HG03097 (cell line): Measurements from ENCODE around the gene MCCC2.
"Not testable (repeated sequence)": the region's sequence is repeated elsewhere in the genome, so short reads cannot be mapped to it uniquely, and the experiment has no call there.

Experiments
- ATAC-seq: cut with Tn5 transposase; IDR thresholded peaks from one replicate; pipeline ENCODE4 v1.9.1; 2021; ENCODE audit not compliant: unreplicated experiment, low FRiP score

Gene MCCC2

DNA sequence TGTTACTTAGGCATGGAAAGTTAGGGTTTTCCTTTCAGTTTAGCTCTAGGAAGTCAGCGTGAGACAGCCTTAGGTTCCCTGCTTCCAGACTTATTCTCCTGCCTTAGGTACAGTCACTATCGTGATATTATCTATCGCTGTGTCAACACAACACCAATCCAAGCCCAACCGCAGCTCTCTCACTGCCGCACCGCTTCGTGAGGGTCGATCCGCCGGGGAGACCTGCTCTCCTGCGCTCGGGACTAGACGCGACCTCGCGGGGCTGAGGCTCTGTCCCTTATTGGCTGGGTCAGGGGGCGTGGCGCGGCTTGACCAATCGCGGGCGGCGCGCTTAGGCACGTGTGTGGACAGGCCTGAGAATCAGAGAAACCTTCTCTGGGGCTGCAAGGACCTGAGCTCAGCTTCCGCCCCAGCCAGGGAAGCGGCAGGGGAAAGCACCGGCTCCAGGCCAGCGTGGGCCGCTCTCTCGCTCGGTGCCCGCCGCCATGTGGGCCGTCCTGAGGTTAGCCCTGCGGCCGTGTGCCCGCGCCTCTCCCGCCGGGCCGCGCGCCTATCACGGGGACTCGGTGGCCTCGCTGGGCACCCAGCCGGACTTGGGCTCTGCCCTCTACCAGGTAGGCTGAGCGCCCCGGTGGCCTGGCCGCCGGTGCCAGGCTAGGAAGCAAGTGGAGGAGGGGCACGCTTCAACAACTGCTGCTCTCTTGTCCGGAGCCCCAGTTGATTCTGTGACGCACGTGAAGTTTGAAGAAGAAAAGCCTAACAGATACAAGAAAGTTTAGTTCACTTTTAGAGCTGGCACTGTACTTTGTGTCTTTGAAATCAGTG lies at the start of gene MCCC2:
TSS of gene MCCC2 (plus strand) at position 400 of the 825 bp plus-strand sequence. CDS start at position 486, 86 bp downstream.
- peak; percentile 97 for ATAC-seq

DNA sequence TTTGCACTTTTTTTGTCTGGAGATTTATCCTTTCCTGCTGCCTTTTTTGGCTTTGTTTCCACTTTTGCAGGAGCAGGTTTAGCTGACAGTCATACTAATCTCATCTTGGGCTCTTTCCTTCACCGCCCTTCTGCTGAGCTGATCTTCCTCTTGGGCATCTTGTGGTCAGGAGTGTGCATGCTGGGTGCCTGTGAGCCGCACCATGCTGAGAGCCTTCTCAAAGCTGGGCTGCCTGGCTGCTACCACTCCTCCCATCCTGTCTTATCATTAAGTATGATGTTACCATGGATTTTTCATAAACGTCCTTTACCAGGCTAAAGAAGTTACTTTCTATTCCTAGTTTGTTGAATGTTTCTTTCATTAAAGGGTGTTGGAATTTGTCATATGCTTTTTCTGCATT lies 49.5 kb upstream of the MCCC2 start:
- no peak for ATAC-seq

DNA sequence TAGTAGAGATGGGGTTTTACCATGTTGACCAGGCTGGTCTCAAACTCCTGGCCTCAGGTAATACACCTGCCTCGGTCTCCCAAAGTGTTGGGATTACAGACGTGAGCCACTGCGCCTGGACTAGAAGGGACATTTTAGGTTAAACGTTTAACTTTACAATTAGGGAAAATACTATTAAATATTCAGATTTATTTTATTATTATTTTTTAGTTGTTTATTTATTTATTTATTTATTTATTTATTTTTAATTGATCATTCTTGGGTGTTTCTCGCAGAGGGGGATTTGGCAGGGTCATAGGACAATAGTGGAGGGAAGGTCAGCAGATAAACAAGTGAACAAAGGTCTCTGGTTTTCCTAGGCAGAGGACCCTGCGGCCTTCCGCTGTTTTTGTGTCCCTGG lies 36.3 kb upstream of the MCCC2 start:
- ATAC-seq: not testable (repeated sequence)

DNA sequence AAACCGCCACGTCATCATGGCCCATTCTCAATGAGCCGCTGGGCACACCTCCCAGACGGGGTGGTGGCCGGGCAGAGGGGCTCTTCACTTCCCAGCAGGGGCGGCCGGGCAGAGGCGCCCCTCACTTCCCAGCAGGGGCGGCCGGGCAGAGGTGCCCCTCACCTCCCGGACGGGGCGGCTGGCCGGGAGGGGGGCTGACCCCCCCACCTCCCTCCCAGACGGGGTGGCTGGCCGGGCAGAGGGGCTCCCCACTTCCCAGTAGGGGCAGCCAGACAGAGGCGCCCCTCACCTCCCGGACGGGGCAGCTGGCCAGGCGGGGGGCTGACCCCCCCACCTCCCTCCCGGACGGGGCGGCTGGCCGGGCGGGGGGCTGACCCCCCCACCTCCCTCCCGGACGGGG lies 35.6 kb upstream of the MCCC2 start:
- not testable (repeated sequence) for ATAC-seq

DNA sequence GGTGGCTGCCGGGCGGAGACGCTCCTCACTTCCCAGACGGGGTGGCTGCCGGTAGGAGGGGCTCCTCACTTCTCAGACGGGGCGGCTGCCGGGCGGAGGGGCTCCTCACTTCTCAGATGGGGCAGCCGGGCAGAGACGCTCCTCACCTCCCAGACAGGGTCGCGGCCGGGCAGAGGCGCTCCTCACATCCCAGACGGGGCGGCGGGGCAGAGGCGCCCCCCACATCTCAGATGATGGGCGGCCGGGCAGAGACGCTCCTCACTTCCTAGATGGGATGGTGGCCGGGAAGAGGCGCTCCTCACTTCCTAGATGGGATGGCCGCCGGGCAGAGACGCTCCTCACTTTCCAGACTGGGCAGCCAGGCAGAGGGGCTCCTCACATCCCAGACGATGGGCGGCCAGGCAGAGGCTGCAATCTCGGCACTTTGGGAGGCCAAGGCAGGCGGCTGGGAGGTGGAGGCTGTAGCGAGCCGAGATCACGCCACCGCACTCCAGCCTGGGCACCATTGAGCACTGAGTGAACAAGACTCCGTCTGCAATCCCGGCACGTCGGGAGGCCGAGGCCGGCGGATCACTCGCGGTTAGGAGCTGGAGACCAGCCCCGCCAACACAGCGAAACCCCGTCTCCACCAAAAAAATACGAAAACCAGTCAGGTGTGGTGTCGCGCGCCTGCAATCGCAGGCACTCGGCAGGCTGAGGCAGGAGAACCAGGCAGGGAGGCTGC lies 35.0 kb upstream of the MCCC2 start:
- not testable (repeated sequence) for ATAC-seq

DNA sequence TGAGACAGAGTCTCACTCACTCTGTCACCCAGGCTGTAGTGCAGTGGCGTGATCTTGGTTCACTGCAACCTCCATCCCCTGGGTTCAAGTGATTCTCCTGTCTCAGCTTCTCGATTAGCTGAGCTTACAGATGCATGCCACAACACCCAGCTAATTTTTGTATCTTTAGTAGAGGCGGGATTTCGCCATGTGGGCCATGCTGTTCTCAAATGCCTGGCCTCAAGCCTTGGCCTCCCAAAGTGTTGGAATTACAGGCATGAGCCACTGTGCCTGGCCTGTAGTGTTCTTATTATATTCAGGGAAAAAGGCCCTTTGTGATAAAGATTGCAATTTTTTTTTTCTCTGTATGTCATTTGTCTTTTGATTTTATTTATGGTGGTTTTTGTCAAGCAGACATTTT lies 24.0 kb upstream of the MCCC2 start:
- no peak for ATAC-seq

DNA sequence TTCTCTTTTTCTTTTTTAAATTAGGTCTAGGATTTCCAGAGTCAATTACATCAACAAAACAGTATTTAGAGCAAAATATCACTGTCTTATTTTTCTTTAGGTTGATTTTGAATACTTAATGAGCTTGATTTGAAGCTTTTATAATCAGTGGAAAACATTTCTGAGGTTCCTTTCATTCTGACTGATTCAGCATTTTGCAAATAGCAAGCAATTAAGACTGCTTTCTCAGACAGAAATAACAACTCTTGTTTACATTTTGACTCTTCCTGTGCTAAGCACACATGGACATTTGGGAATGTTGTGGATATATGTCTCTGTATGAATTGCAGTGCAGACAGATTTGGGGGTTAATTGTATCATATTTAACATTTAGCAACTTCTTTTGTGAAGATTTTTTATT lies 22.2 kb upstream of the MCCC2 start:
- no peak for ATAC-seq

DNA sequence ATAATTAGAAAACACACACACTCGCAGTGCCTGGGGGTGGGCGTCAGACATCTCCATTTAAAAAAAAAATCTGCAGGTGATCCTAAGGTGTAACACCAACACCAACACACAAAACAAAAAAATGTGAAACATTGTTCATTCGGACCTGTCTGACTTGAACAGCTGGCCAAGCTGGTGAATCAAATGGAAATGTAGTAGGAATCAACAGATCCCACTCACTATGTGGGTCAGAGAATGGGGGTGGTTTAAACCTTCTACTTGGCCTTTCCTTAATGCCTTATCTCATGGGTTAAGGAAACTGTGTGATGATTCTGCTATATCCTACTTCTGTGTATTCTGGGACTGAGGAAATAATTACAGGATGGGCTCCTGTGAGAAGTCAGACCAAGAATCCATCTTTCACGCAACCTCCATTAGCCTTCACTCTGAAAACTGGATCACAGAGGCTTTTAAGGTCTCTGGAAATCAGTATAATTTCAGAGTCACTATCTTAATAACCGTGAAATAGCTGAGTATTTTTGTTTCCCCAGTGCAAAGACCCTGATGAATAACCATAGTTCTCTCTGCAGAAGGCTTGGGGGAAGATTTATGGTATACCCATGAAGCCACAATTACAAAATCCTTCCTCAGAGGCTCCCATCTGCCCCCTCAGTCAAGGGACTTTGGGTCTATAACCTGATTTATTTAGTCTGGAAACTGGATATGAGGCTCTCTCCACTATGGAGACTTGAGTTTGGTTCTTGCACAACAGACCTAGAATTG lies 17.2 kb upstream of the MCCC2 start:
- ATAC-seq: no peak

DNA sequence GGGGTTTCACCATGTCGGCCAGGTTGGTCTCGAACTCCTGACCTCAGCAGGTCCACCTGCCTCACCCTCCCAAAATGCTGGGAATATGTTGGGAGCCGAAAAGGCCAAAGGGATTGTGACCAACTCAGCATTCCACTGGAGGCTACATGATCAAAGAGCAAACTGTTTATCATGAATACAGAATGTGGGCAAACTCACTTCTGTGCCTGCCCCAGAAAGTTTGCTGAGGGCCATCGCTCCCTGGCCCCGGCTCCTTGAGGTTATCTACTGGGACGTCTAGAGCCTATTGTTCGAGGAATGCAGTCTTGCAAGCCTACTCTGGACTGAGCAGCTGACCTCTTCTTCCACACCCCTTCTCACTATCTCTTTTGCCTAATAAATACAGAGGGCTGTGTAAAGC lies 15.3 kb upstream of the MCCC2 start:
- ATAC-seq: not testable (repeated sequence)

DNA sequence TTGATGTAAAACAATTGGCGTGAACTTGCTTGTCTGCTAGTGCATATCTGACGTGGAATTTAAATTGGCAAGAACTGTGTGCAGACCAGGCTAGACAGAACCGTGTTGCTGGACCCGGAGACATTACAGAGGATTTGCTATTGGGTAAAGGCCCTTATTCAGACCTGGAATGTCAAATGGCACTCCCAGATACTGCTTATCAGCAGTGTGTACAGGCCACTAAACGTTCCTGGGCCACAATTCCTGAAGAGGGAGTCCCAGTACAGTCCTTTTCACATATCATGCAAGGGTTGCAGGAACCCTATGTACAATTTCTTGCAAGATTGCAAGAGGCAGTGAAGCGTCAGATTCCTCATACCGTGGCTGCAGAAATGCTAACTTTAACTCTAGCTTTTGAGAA lies 13.5 kb upstream of the MCCC2 start:
- ATAC-seq: no peak

DNA sequence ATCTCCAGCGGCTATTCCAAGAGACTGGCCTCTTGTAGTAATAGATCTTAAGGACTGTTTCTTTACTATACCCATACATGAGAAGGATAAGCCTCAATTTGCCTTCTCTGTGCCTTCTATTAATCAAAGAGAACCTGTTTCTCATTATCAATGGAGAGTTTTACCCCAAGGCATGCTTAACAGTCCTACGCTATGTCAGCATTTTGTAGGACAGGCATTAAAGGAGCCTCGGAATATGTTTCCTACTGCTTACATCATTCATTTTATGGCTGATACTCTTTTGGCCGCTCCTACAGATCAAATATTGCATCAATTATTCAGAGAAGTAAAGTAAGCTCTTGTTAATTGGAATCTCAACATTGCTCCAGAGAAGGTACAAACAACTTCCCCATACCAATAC lies 11.6 kb upstream of the MCCC2 start:
- ATAC-seq: not testable (repeated sequence)

DNA sequence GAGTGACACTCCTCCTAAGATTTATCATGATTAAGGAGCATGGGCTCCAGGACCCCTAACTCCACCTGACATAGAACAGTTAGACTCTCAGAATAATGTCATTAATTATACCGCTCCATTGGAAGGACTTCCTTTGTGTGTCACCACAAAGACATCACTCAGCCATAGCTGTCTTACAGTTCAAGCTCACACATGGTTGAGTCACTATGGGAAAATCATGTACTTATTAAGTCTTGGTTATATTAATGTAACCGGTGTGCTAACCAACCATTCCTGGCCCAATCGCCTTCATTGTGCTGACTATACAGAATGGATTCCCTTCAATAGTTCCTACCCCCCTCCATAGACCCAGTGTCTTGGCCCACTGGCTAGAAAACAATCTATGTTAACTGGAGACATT lies 10.9 kb upstream of the MCCC2 start:
- no peak for ATAC-seq

DNA sequence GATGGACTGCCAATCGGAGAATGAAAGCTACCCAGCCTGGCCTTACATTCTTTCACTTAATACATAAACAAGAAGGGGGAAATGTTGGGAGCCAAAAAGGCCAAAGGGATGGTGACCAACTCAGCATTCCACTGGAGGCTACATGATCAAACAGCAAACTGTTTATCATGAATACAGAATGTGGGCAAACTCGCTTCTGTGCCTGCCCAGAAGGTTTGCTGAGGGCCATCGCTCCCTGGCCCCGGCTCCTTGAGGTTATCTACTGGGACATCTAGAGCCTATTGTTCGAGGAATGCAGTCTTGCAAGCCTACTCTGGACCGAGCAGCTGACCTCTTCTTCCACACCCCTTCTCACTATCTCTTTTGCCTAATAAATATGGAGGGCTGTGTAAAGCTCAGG lies 9.3 kb upstream of the MCCC2 start:
- ATAC-seq: not testable (repeated sequence)

DNA sequence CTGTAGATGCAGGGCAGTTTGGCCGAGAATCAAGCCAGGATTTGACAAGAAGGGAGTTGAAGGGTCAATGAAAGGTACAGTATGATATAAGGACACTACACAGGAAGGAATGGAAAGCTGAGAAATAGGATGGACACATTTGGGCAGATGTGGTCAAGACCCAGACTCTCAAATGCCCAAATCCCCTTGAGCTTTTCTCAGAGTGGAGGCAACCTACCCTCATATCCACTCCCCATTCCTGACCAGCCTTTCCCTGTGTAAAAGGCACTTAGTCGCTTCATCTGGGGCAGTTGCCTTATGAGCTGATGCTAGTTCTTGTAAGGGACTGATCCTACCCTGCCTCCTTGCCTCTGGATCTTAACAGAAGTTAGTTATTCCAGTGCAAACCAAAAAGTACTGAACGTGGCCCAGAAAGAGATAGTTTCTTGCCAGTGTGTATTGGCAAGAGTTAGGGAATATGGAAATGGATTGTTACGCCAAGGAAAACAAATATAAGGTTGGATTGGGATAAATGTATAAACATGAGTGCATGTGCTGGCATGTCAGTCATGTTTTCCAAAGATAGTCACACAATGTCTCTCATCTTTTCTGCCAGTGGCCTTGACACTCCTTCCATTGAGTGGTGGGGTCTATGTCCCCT lies 4.1 kb upstream of the MCCC2 start:
- no peak for ATAC-seq

DNA sequence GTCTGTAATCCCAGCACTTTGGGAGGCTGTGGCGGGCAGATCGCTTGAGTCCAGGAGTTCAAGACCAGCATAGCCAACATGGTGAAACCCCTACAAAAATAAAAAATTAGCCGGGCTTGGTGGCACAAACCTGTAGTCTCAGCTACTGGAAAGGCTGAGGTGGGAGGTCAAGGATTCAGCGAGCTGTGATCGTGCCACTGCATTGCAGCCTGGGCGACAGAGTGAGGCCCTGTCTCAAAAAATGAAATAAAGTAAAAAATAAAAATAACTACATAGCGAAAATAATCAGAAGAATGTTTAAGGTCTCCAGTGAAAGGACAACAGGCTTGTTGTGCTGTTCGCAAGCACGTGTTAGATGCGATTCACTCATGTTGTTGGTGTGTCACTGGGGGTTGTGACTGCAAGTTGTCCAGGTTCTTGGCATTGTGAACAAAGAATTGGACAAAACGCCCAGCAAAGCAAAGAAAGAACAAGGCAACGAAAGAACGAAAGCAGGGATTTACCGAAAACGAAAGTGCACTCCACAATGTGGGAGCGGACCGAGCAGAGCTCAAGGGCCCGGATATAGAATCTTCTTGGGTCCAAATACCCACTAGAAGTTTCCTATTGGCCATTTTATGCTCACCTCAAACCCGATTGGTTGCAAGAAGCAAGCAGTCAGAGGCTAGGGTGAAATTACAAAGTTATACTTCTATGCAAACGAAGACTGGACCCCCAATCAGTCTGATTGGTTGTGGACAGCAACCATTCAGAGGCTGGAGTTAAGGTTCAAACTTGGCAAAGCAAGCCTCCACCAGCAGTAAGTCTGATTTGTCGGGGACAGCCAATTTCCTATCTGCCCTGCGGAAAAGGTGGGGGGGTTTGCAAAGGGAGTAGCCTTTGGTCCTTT lies 844 bp upstream of the MCCC2 start:
- ATAC-seq: peak; percentile 13

DNA sequence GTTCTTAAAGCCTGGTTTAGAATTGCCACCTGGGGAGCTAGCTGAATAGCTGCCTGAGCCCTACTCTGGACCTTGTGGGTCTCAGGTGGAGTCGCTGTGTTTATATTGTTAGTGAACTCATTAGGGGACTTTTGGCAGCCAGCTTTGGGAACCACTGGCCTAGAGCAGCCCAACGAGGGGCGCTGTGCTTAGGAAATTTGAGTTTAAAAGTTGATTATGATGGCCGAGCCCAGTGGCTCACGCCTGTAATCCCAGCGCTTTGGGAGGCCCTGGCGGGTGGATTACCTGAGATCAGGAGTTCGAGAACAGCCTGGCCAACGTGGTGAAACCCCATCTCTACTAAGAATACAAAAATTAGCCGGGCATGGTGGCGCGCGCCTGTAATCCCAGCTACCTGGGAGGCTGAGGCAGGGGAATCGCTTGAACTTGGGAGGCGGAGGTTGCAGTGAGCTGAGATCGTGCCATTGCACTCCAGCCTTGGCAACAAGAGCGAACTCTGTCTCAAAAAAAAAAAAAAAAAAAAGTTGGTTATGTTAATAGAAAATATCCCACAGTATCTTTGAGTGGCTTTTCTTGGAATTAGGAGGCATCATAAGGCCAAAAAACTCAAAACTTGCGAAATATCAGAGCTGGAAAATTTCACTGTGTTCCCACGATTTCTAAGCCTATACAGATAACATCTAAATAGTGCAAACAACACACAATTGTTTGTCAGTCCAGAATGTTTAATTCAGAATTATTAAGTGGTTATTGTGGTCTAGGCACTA lies 809 bp downstream of the MCCC2 start:
- ATAC-seq: no peak

DNA sequence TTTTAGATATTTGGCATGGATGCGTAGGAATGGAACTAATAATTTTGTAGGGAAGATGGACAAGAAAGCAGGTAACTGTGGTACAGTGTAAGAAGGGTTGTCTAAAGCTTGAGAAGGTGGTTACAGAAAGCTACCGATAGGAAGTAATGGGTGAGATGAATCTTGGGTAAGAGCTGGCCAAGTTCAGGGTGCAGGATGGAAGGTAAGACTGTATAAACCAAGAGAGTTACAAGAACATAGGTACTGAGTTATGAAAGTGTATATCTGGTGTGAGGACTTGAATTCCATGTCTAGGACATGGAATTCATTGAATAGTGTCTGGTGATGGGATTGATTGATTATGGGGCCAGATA lies 1.4 kb downstream of the MCCC2 start:
- no peak for ATAC-seq

DNA sequence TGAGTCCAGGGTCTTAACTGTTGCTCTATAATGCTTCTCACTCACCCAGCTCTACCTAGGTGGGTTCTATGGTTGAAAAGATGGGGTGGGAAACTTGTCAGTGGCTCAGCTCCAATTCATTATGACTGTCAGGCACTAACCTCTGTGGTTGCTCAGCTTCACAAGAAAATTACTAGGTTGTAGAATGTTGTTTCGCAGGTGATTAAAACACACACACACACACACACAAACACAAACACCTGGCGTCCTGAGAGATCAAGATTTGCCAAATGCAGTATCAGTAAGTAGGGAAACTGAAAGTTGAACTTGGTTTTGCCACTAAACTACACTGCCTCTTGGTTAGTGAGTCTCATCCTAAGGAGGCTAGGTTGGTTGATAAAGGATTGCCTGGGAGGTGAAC lies 2.8 kb downstream of the MCCC2 start:
- ATAC-seq: no peak

DNA sequence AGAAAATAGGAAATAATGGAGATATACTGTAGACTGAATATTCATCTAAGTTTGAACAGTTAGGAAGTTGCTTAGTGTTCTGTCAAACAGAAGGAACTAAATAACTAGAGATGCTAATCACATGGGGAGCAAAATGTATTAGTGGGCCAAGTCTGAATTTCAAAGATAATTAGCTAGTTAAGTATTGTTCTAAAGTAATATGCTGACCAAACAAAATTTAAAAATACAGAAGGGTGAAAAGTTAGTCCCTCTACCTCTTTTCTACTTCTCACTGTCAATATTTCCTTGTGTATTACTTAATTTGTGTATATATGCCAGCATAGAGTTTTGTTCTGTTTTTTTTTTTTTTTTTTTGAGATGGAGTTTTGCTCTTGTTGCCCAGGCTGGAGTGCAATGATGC lies 4.0 kb downstream of the MCCC2 start:
- ATAC-seq: no peak
